Hepatic stellate cell (primary cell): ENCODE measurements around the gene WWOX.

Source experiments
- DNase-seq: peaks from one replicate; pipeline ENCODE4 v3.0.0; 2011; ENCODE audit warnings: low spot score

Gene WWOX

GRCh38 chr16:78770353-78771091 lies 671.1 kb downstream of the WWOX start:
- peak; percentile 24 for DNase-seq

- DNase-seq, result no peak
These were observed 673.8 kb downstream of the WWOX start for GRCh38 chr16:78773291-78773702.

GRCh38 chr16:78773706-78774105 lies 674.3 kb downstream of the WWOX start:
- no peak for DNase-seq

- no peak for DNase-seq
These were observed 675.7 kb downstream of the WWOX start for GRCh38 chr16:78775161-78775561.

- no peak for DNase-seq
These were observed 678.9 kb downstream of the WWOX start for GRCh38 chr16:78778101-78779004.

GRCh38 chr16:78780808-78781207 lies 681.4 kb downstream of the WWOX start:
- no peak for DNase-seq

GRCh38 chr16:78782572-78782971 lies 683.1 kb downstream of the WWOX start:
- DNase-seq, result no peak

- no peak for DNase-seq
These were observed 684.2 kb downstream of the WWOX start for GRCh38 chr16:78783570-78784079.

- no peak for DNase-seq
These were observed 685.3 kb downstream of the WWOX start for GRCh38 chr16:78784771-78785170.

- no peak for DNase-seq
These were observed 685.8 kb downstream of the WWOX start for GRCh38 chr16:78785218-78785617.

GRCh38 chr16:78786635-78787034 lies 687.2 kb downstream of the WWOX start:
- DNase-seq, result no peak

- DNase-seq, result no peak
These were observed 688.8 kb downstream of the WWOX start for GRCh38 chr16:78788276-78788675.

GRCh38 chr16:78788696-78789095 lies 689.2 kb downstream of the WWOX start:
- no peak for DNase-seq

GRCh38 chr16:78789561-78789960 lies 690.1 kb downstream of the WWOX start:
- no peak for DNase-seq

- DNase-seq, result no peak
These were observed 691.6 kb downstream of the WWOX start for GRCh38 chr16:78791011-78791410.

- no peak for DNase-seq
These were observed 692.5 kb downstream of the WWOX start for GRCh38 chr16:78791926-78792325.

GRCh38 chr16:78792952-78793351 lies 693.5 kb downstream of the WWOX start:
- DNase-seq, result no peak

GRCh38 chr16:78794581-78795250 lies 695.3 kb downstream of the WWOX start:
- DNase-seq, result no peak

GRCh38 chr16:78795433-78795832 lies 696.0 kb downstream of the WWOX start:
- no peak for DNase-seq

GRCh38 chr16:78796221-78796866 lies 696.9 kb downstream of the WWOX start:
- DNase-seq, result no peak

GRCh38 chr16:78799429-78799828 lies 700.0 kb downstream of the WWOX start:
- no peak for DNase-seq

GRCh38 chr16:78800523-78800922 lies 701.1 kb downstream of the WWOX start:
- no peak for DNase-seq
